COR-L47 (cell line): ENCODE data around the gene SMCHD1.
"Not testable (repeated sequence)": the region's sequence is repeated elsewhere in the genome, so short reads cannot be mapped to it uniquely, and the experiment has no call there.

Experiments
- DNase-seq: peaks from one replicate; lab custom pipeline; 2025; lab: John Stamatoyannopoulos, UW

Gene SMCHD1

DNA sequence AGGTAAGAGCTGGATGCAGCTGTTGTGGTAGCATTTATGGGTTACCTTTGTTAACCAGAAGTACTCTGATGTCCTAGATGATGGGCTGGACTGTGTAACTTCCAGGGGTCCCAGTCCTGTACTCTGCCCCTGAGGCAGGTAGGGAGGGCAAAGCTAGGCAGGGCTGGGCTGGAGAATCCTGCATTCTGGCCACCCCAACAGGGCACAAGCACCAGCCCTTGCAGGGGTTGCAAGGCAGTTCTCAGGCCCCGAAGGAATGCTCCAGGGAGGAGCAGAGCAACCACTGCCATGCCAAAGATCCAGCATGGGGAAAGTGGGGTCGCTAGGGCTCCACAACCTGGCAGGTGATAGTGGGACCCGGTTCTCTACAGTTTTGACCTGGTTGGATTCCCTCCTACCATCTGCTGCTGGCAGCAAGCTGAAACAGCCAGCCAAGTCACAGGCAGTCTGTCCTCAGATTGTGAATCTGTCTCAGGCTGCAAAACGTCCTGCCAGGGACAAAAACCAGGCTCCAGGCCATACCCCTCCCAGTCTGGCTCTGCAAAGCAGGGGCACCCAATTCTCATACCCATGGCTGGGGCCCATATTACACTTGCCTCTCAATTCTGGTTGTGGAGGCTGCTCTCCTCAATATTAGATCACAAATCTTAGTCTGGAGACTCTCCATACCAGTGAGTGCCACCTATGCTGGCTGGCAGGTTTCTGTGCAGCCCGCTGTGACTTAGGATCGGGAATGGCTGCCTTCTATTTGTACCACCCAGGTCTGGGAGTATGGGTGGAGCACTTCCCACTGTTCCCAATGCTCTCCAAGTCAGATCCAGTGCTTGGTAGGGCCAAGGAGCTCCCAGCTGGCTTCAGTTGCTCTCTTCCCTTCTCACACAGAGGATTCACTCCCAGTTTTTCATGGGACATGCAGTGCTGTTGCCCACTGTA, 61.1 kb downstream of the SMCHD1 start:
- no peak for DNase-seq

DNA sequence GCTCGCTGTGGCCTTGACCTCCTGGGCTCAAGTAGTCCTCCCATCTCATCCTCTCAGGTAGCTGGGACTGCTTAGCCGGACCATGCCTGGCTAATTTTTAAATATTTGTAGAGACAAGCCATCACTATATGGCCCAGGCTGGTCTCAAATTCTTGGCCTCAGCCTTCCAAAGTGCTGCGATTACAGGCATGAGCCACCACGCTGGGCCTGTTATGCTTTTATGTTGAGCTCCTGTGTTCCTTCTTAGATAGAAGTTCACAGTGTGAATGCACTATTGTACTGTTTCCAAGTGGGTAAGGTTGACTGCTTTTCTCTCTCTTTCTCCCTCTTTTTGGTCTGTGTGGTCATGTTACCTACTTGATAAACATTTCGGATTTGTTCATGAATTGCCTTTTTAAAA, 61.9 kb downstream of the SMCHD1 start:
- DNase-seq, result no peak

DNA sequence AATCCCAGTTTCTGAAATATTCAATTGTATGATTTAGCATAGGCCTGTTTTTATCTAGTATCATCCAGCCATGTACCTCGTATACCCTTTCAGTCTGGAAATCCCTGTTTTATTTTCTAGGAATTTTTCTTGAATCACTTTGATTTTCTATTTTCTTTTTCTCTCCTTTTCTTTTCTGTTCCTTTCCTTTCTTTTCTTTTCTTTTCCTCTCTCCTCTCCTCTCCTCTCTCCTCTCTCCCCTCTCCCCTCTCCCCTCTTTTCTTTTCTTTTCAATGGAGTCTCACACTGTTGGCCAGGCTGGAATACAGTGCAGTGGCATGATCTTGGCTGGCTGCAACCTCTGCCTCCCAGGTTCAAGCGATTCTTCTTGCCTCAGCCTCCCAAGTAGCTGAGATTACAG, 63.5 kb downstream of the SMCHD1 start:
- DNase-seq, result no peak

DNA sequence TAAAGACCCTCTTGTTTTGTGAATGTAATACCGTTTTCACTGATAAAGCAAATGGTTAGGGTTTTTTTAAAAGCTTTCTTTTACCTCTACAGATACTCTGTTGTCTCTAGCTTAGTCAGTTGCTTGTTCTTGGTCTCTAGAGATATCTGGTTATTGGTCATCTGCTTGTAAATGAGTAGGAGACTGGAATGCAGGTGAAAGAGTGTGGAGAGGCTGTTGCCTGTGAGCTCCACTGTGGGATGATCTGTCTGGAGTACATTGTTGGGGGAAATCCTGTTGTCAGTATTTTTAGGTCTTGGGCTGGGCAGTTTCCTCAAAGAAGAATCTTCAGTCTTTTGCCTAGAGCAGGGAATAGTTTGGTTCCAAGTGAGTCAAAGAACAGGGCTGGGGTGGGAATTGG, 67.7 kb downstream of the SMCHD1 start:
- DNase-seq, result no peak

DNA sequence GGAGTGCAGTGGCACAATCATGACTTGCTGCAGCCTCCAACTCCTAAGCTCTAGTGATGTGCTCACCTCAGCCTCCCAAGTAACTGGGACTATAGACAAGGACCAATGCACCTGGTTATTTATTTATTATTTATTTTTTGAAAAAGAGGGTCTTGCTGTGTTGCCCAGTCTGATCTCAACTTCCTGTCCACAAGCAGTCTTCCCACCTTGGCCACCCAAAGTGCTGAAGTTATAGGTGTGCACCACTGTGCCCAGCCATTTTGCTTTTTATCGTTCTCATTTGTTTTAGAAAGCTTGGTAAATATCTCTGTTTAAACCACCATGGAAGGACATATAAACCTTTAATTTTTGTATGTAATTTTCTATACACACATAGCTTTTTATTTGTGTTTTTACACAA, 74.2 kb downstream of the SMCHD1 start:
- DNase-seq, result no peak

DNA sequence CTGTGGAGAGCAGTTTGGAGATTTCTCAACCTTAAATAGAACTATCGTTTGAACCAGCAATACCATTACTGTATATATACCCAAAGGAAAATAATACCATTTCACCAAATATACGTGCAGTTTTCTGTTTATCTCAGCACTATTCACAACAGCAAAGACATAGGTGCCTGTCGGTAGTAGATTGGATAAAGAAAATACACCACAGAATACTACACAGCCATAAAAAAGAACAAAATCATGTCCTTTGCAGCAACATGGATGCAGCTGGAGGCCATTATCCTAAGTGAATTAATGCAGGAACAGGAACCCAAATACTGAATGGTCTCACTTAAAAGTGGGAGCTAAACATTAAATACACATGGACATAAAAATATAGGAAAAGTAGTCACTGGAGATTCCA, 81.3 kb downstream of the SMCHD1 start:
- DNase-seq, result no peak

DNA sequence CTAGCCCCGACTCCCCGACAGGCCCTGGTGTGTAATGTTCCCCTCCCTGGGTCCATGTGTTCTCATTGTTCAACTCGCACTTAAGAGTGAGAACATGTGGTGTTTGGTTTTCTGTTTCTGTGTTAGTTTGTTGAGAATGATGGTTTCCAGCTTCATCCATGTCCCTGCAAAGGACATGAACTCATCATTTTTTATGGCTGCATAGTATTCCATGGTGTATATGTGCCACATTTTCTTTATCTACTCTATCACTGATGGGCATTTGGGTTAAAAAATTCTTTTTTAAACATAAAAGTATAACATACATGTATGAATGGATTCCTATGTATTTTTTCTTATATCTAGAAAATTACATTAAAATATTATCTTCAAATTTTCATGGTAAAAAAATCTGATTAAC, 84.6 kb downstream of the SMCHD1 start:
- DNase-seq, result not testable (repeated sequence)

DNA sequence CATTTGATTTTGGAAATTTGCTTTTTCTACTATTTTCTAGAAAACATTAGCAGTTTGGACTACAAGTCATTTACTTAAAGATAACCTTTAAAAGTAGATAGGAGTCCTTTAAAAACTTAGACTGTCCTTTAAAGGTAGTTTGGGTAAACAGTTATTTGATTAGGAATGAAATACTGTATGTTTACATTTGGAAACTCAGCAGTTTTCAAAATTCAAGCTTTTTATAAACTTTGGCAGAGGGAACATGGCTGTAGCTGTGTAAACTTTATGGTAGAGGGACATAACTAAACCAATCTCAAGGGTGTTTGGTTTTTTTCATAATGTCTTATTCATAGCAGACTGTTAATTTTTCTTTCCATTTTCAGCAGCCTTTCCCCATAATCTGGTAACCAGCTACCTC, 90.7 kb downstream of the SMCHD1 start:
- no peak for DNase-seq

DNA sequence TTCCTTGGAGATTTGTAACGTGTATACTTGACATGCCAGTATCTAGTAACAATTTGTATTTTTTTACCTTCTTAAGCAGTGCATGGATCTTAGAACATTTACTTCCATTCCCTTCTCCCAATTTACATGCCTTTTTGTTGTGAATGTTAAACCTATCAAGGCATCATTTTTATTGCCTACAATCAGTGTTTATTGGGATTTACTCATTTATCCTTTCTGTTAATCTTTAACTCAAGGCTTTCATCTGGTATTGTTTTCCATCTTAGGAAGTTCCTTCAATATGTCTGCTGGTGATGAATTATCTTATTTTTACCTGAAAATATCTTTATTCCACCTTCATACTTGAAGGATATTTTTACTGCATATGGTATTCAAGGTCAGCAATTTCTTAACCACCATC, 102.8 kb downstream of the SMCHD1 start:
- DNase-seq, result no peak

DNA sequence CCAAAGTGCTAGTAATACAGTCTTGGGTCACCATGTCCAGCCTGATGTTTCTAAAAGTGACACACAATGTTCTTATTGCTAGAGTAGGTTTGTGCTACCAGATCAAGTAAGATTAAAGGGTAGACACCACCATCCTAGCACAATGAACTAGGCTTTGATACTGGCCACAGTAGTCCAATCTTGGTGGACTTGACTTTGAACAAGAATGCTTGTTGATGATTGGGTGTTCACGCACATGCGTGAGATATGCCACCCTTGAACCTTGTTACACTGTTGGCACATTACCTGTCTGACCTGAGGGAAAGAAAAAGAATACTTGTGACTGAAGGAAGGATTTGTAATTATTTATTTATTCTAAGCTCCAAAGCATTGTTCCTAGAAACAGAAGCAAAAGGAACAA, 119.1 kb downstream of the SMCHD1 start:
- no peak for DNase-seq

DNA sequence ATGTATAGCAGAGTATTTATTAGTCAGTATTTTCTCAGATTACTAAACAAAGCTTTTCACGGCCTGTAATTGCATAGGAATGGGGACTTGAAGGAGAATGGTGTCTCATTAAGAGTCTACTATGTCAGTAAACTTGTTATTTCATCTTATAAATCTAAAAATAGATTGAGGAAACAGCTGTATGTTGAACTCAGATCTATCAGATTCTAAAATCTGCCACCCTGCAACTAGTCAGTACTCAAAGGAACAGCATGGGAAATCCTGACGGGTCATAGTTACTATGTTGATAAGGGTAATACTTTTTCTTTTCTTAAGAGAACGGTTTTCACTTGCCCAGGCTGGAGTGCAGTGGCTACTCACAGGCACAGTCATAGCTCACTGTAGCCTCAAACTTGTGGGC, 121.1 kb downstream of the SMCHD1 start:
- no peak for DNase-seq

DNA sequence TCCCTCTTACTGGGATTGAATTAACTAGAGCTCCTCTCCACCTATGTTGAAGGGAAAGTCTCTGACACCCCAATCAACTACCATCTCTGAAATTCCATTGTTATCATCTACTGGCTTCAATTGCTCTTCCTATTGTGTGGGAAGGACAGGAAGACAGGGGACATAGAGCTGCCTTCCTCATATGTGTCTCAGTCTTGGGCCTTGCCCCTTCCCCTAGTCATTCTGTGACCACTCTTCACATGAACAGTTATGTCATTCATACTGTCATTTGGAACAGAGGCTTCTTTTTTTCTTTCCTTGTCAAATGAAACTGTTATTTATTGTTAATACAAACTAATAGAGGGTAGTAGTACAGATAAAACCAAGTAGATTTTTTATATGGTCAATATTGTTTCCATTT, 121.7 kb downstream of the SMCHD1 start:
- no peak for DNase-seq

DNA sequence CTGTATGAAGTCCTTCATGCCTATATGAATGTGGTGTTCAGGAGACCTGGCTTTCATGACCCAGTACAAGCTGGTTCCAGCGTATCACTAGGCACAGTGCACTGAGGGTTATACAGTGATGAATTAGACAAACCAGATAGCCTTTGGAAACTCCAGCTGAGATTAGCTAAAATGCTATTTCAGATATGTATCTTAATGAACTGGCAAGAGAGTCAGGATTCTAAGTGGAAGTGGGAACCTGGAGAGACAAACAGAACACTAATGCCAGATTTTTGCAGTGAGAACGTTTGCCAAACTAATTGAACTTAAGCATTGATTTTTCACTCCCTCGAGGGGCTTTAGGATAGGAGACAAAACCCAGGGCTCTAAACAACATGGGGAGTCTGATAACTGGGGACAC, 125.2 kb downstream of the SMCHD1 start:
- no peak for DNase-seq

DNA sequence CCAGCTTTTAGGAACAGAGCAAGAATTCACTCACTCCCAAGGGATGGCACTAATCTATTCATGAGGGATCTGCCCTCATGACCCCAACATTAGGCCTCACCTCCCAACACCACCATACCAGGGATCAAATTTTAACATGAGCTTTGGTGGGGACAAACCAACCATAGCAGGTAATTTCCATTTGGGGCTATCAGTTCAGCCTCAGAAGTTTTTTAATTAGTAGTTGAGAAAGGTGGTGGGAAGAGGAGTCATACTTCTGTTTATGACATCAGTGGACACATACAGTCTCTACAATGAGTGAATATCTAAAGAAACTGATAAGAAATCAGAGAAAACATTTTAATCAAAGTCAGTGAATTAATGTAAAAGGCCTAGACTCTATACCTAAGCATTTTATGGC, 131.7 kb downstream of the SMCHD1 start:
- no peak for DNase-seq

DNA sequence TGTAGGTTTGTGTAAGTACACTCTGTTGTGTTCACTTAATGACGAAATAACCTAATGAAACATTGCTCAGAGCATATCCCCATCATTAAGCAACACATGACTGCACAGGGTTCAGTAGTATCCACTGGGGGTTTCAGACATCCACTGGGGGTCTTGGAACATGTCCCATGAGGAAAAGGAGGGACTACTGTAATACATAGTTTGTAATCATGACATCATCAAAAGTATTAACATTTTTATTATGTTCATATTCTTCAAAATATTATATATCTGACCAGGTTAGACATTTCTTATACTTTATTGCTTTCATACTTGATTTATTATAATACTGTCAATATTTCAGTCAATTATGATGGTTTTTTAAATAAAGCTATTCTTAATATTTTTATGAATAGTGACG, 136.9 kb downstream of the SMCHD1 start:
- DNase-seq, result no peak

DNA sequence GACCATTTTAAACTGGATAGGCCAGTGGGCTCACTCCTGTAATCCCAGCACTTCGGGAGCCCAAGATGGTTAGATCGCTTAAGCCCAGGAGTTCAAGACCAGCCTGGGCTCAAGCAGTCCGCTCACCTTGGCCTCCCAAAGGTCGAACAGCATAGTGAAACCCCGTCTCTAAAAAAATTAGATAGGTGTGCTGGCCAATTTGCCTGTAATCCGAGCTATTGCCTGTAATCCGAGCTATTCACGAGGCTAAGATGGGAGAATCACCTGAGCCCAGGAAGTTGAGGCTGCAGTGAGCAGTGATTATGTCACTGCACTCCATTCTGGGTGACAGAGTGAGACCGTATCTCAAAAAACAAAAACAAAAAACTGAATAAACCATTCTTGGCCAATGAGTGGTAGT, 138.6 kb downstream of the SMCHD1 start:
- DNase-seq, result no peak

DNA sequence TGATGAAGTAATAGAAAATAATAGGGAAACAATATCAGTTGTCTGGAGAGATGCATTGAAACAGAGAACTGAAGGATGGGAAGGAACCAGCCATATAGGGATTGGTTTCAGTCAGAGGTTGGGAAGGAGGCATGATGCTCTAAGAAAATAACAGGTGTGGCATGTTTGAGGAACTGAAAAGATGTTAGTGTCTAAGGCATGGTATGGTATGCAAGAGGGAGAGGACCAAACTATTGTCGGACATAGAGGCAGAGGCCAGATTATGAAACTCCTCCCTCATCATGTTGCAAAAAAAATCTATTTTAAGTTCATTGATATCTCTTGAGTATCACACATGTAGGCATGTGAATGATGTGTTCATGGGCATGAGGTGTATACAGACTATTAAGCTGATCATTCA, 142.4 kb downstream of the SMCHD1 start:
- DNase-seq, result no peak

DNA sequence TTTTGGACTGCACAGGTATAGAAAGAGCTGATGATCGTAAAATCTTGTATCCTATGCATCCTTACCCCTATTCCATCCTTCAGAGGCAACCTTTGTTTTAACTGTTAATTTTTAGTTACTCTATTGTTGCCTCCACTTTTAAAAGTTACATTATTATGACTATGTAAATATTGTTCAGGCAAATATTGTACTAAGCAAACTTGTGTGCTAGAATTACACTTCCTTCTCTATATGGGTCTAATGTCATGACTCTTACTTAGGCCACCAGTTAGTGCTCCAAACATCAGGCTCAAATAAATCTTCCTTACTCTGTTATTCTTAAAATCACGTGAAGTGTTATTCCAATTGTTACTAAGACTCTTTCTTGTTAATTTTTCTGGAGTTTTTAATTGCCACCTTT, 143.8 kb downstream of the SMCHD1 start:
- DNase-seq, result no peak

DNA sequence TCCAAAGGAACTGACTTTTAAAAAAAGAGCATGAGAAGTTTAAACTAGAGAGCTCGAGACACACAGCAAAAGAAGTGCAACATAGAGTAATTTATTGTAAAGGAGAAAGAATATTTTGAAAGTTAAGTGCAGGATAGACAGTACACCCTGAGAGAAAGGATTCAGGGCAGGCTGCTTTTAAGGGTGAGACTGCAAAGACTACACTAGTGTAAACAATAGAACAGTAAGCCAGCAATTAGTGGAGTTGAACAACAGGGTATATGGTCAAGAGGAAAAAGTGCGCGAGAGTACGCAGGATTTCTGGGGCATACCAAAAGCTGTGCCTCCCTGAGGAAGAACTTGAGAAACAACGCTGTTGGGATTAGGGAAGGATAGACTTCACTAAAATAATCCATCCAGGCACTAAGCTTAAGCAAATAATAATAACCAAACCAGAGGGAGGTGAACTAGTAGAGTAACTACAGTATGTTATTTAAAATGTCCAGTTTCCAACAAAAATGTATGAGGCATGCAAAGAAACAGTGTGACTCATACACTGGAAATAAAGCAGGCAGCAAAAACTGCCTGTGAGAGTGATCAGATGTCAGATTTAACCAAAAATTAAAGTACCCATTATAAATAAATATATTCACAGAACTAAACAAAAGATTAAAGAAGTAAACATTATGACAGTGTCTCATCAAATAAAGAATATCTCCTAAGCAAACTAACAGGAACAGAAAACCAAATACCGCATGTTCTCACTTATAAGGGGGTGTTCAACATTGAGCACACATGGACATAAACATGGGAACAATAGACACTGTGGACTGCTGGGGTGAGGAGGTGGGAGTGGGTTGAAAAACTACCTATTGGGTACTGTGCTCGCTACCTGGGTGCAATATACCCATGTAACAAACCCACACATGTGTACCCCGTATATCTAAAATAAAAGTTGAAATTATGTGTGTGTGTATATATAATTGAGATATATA, 150.7 kb downstream of the SMCHD1 start:
- no peak for DNase-seq

DNA sequence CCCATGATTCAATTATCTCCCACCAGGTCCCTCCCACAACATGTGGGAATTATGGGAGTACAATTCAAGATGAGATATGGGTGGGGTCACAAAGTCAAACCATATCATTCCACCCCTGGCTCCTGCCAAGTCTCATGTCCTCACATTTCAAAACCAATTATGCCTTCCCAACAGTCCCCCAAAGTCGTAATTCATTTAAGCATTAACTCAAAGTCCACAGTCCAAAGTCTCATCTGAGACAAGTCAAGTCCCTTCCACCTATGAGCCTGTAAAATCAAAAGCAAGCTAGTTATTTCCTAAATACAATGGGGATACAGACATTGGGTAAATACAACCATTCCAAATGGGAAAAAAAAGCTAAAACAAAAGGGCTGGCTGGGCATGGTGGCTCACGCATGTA, 153.1 kb downstream of the SMCHD1 start:
- not testable (repeated sequence) for DNase-seq

DNA sequence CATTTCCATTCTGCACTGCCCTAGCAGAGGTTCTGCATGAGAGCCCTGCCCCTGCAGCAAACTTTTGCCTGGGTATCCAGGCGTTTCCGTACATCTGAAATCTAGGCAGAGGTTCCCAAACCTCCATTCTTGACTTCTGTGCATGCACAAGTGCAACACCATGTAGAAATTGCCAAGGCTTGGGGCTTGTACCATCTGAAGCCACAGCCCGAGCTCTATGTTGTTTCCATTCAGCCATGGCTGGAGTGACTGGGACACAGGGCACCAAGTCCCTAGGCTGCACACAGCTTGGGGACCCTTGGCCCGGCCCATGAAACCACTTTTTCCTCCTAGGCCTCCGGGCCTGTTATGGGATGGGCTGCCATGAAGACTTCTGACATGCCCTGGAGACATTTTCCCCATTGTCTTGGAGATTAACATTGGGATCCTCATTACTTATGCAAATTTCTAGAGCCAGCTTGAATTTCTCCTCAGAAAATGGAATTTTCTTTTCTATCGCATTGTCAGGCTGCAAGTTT, 154.2 kb downstream of the SMCHD1 start:
- DNase-seq, result not testable (repeated sequence)

DNA sequence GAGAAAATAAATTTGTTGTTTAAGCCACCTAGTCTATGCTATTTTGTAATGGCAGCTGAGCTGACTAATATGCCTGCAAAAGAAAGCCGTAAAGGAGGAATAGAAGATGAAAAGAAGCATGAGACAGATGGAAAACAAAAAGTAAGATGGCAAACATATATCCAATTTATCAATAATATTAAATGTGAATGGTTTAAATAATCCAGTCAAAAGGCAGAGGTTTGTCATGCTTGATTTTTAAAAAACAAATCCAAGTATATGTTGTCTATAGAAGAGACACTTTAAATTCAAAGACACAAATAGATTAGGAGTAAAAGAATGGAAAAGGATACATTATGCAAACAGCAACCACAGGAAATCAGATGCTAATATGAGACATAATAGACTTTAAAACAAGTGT, 155.9 kb downstream of the SMCHD1 start:
- no peak for DNase-seq

DNA sequence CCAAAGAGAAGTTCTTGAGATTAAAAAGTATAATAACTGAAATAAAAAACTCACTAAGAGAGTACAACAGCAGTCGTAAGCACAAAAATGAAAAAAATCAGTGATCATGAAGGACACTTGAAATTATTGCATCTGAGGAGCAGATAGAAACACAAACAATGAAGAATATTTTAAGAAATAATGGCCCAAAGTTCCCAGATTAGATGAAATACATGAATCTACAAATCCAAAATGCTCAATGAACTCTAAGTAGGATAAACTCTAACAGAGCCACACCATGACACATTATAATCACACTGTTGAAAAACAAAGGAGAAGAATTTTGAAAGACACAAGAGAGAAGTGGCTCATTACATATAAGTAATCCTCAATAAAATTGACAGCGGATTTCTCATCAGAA, 159.4 kb downstream of the SMCHD1 start:
- DNase-seq, result no peak
